ENCODE measurements around the gene ZC3H4. TPM values are rescaled to one million over a fixed set of nuclear protein-coding genes. Genes with fewer than 3 reads are reported as not detected.

Gene ZC3H4
- total and polyA plus RNA-seq, 2 of the 8 experiments (the other 6 are each of a cell fraction or from before 2014, with no cell fraction given) = 6.6 to 92.0 TPM

DNA sequence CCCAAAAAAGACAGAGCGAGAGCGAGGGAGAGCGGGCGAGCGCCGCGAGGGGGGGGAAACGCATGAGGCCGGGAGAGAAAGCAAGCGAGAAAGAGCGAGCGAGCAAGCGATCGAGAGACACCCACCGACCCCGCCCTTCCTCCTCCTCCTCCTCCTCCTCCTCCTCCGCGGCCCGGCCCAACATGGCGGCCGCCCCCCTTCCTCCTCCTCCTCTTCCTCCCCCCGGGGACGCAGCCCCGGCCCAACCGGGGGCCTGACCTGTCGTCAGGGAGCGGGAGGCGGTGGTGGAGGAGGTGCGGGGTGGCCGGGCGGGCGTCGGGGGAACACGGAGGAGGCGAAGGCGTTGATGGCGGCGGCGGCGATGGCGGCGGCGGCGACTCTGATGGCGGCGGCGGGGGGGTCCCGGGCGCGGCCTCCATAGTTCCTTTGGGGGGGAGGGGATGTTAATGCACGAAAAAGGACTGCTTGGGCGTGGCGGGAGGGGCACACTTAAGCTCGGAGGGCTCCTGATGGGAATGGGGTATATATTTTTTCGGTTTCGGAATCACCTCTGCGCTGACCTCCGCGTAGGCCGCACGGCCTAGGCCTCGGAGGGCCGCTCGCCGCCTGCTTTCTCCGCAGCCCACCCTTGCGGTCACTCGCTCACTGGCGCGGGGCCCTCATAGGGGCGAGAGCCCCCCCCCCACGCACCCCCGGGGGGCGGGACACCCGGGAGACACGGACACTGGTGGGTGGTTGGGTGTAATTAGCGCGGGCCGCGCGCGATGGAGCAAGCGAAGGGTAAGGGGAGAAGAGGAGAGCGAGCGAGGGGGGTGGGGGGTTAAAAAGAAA, 1.2 kb downstream of the ZC3H4 start (continued):
- TF ChIP-seq, protein P1, sequence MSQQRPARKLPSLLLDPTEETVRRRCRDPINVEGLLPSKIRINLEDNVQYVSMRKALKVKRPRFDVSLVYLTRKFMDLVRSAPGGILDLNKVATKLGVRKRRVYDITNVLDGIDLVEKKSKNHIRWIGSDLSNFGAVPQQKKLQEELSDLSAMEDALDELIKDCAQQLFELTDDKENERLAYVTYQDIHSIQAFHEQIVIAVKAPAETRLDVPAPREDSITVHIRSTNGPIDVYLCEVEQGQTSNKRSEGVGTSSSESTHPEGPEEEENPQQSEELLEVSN (IDR thresholded peaks at IDR 0.05) = no peak; the same call in 1 of the 2 replicates
